Astrocyte of the spinal cord (primary cell): ENCODE measurements around the gene SBNO2.
"Not testable (repeated sequence)": the region's sequence is repeated elsewhere in the genome, so short reads cannot be mapped to it uniquely, and the experiment has no call there.

Source experiments
- DNase-seq: peaks from one replicate; pipeline ENCODE4 v3.0.0; 2011; ENCODE audit warnings: low read depth, low spot score
- H3K4me3 ChIP-seq: 2 replicates; pipeline ENCODE4 v1.5.1; 2011; ENCODE audit warnings: low read depth, mild to moderate bottlenecking, low read length, moderate library complexity
- in situ Hi-C: cut with HindIII; loops from 2 replicates; pipeline ENCODE4 v1.10.0; 2017; ENCODE audit warnings: low sequenced_read_pairs
- TF ChIP-seq, protein P1 (sequence below): IDR thresholded peaks from 2 replicates; pipeline ENCODE4 v1.5.1; 2012; ENCODE audit warnings: low read depth, mild to moderate bottlenecking, low read length, inconsistent platforms

Gene SBNO2

DNA sequence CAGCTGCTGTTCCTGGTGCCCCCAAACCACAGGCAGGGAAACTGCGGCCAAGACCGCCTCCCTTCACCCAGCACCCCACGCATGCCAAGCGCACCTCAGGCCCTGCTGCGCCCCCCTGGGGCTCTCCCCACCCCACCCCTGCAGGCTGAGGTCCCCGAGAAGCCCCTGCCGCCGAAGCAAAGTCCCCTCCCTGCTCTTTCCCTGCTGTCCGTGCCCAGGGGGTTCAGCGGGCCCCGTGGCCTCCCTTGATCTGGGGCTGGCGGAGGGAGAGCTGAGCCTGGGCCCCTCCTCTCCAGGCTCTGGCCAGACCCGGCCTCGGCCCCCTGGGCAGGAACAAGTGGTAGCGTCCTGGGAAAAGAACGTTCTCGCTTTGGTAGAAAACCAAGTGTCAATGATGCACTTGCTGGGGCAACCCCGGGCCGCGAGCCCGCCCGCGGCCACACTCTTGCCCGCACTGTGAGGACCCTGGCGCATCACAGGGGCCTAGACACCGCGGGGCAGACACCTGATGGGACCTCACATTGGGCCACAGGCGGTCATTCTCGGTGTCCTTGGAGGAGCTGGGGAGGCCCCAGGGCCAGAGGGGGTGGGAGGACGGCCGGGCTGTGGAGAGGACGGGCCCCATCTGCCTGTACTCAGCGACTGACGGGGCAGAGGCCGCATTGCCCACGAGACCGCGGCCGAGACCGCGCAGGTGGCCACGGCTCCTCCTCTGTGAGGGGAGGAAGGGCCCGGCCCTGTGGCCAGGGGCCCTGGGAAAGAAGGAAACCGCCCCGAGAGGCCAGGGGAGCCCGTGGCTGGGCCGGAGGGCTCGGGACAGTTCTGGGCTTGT lies 41.3 kb downstream of the SBNO2 start:
- DNase-seq: no peak
- H3K4me3 ChIP-seq: peak overlapping the region; percentile 77
- in situ Hi-C loops: no loop called here
- TF ChIP-seq, protein P1, sequence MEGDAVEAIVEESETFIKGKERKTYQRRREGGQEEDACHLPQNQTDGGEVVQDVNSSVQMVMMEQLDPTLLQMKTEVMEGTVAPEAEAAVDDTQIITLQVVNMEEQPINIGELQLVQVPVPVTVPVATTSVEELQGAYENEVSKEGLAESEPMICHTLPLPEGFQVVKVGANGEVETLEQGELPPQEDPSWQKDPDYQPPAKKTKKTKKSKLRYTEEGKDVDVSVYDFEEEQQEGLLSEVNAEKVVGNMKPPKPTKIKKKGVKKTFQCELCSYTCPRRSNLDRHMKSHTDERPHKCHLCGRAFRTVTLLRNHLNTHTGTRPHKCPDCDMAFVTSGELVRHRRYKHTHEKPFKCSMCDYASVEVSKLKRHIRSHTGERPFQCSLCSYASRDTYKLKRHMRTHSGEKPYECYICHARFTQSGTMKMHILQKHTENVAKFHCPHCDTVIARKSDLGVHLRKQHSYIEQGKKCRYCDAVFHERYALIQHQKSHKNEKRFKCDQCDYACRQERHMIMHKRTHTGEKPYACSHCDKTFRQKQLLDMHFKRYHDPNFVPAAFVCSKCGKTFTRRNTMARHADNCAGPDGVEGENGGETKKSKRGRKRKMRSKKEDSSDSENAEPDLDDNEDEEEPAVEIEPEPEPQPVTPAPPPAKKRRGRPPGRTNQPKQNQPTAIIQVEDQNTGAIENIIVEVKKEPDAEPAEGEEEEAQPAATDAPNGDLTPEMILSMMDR: no peak

DNA sequence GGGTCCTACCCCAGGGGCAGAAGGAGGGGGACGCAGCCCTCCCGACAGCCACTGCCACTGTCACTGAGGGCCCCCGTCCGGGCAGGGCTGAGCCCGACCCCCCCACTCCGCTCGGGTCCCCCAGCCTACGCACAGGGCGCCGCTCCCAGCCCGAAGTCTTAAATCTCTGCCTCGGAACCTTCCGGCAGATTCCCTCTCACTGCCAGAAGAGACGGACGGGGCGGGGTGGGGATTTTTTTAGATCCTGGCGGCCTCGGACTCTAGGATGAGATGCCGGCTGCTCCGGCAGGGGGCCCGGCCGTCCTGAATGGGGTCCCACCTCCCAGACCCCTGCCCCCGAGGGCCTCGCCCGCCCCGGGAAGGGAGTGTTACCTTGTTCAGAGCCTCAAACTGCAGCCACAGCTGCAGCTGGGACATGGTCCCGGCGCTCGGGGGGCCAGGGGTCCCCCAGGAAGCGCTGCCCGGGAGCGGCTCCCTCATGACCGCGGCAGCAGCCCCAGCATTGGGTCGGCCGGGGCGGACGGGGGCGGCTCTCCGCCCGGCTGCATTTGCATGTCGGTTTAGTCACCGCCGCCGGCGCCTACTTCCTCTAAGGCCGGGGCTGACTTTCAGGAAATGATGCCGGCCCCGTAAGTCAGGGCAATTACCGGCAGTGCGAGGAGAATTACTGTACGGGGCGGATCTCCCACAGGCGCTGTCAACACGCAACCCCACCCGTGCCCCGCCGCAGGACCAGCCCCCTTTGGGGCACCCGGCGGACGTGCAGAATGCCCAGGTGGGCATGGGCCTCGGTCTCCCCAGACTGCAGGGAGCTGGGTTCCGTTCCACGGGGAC lies 42.1 kb downstream of the SBNO2 start:
- TF ChIP-seq, protein P1: peak; percentile 14
- in situ Hi-C loops: no loop called here
- H3K4me3 ChIP-seq: peak overlapping the region; percentile 77
- DNase-seq: peak; percentile 90

GRCh38 chr19:1130771-1131717 lies 43.0 kb downstream of the SBNO2 start:
- TF ChIP-seq, protein P1: no peak
- DNase-seq: no peak
- H3K4me3 ChIP-seq: peak overlapping the region; percentile 77
- in situ Hi-C loops: no loop called here

DNA sequence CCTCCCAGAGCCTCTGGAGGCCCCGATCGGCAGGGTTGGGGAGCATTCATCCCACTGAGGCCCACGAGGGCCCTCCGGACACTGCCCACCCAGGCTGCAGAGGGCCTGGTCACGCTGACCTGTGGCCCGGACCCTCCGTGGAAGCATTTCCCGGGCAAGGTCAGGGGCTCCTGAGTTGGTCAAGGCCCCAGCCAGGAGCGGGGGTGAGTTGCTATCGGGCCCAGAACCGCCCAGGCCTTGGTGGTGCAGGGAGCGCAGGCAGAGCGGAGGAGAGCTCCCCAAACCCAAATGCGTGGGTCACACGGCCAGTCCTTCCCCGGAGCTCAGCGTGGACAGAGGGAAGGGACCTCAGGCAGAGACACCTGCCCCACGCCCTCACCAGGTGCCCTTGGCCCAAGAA lies 44.5 kb downstream of the SBNO2 start:
- in situ Hi-C loops: no loop called here
- no peak overlapping the region for H3K4me3 ChIP-seq
- DNase-seq: no peak
- TF ChIP-seq, protein P1: no peak

DNA sequence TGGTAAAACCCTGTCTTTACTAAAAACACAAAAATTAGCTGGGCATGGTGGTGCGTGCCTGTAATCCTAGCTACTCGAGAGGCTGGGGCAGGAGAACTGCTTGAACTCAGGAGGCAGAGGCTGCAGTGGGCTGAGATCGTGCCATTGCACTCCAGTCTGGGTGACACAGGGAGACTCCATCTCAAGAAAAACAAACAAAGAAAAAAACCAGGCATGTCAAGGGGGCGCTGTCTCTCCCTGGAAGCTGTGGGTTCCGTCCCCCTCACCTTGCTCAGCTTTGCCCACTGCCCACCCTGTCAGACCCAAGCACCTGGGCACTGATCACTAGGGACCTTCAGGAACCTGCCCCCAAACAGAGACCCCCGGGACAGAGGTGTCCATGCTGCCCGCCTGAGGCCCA lies 45.0 kb downstream of the SBNO2 start:
- in situ Hi-C loops, DNase-seq, H3K4me3 ChIP-seq: not testable (repeated sequence)
- TF ChIP-seq, protein P1: peak; percentile 1

DNA sequence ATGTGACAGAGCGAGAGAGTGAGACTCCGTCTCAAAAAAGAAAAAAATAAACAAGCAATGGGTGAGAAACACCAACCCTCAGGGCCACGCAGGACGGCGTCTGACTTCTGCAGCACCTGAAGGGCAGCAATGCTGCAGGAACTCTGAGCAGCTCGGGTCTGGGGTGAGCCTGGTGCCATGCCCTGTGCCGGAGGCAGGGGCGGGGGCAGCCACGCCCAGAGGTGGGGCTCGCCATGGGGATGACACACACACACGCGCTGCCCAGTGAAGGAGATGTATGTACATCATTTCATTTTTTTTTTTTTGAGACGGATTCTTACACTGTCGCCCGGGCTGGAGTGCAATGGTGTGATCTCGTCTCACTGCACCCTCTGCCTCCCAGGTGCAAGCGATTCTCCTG lies 46.0 kb downstream of the SBNO2 start:
- in situ Hi-C loops: no loop called here
- TF ChIP-seq, protein P1: no peak
- no peak for DNase-seq
- no peak overlapping the region for H3K4me3 ChIP-seq
